Hepatocyte (in vitro differentiated cells): ENCODE results near the gene ORM2. TPM values are rescaled to one million over a fixed set of nuclear protein-coding genes. Genes with fewer than 3 reads are reported as not detected.

Experiments
- DNase-seq: peaks from one replicate; pipeline ENCODE4 v3.0.0-alpha.2; 2016; ENCODE audit warnings: low spot score
- H2AFZ ChIP-seq: fragments of 200-600 bp; sonication (generic); 2 replicates; pipeline ENCODE4 v1.6.0; 2016; ENCODE audit warnings: antibody characterized with exemption, mild to moderate bottlenecking
- H3K27ac ChIP-seq: fragments of 200-600 bp; sonication (generic); 2 replicates; pipeline ENCODE4 v1.5.1; 2016; ENCODE audit warnings: mild to moderate bottlenecking
- H3K27me3 ChIP-seq: fragments of 200-600 bp; sonication (generic); 2 replicates; pipeline ENCODE4 v1.6.1; 2016
- H3K36me3 ChIP-seq: fragments of 200-600 bp; sonication (generic); replicated peaks from 2 replicates; pipeline ENCODE4 v1.5.1; 2016; ENCODE audit warnings: low read depth; ENCODE audit not compliant: insufficient read depth
- H3K4me1 ChIP-seq: fragments of 200-600 bp; sonication (generic); 2 replicates; pipeline ENCODE4 v1.5.1; 2016; ENCODE audit warnings: mild to moderate bottlenecking, moderate library complexity; ENCODE audit not compliant: insufficient read depth
- H3K4me2 ChIP-seq: fragments of 200-600 bp; sonication (generic); 2 replicates; pipeline ENCODE4 v1.6.0; 2016
- H3K4me3 ChIP-seq: fragments of 200-600 bp; sonication (generic); 2 replicates; pipeline ENCODE4 v1.5.1; 2016; ENCODE audit warnings: mild to moderate bottlenecking
- H3K79me2 ChIP-seq: fragments of 200-600 bp; sonication (generic); 2 replicates; pipeline ENCODE4 v1.6.0; 2017; ENCODE audit warnings: mild to moderate bottlenecking
- H3K9me2 ChIP-seq: fragments of 200-600 bp; sonication (generic); replicated peaks from 2 replicates; pipeline ENCODE4 v1.6.0; 2017; ENCODE audit warnings: mild to moderate bottlenecking; ENCODE audit not compliant: insufficient read depth
- H3K9me3 ChIP-seq: fragments of 200-600 bp; sonication (generic); 2 replicates; pipeline ENCODE4 v1.5.1; 2016; ENCODE audit warnings: low read depth, mild to moderate bottlenecking
- H4K20me1 ChIP-seq: fragments of 200-600 bp; sonication (generic); 2 replicates; pipeline ENCODE4 v1.6.0; 2016; ENCODE audit warnings: mild to moderate bottlenecking; ENCODE audit not compliant: insufficient read depth, poor library complexity, severe bottlenecking
- CTCF ChIP-seq: fragments of 200-600 bp; sonication (generic); IDR thresholded peaks from 2 replicates; pipeline ENCODE4 v1.5.1; 2016; ENCODE audit warnings: antibody characterized with exemption, mild to moderate bottlenecking; ENCODE audit not compliant: poor library complexity
- EZH2 ChIP-seq: fragments of 200-600 bp; sonication (generic); IDR thresholded peaks from 2 replicates; pipeline ENCODE4 v1.6.1; 2016; ENCODE audit warnings: antibody characterized with exemption, mild to moderate bottlenecking, borderline replicate concordance
- EZH2phosphoT487 ChIP-seq: fragments of 200-600 bp; sonication (generic); IDR thresholded peaks from one replicate; pipeline ENCODE4 v1.6.1; 2018; ENCODE audit warnings: antibody characterized with exemption, mild to moderate bottlenecking, low read depth, moderate library complexity; ENCODE audit not compliant: unreplicated experiment, severe bottlenecking
- WGBS: methylation state at CpG from one replicate; pipeline ENCODE4 v1.1.6; 2016; ENCODE audit warnings: low lambda C conversion rate; ENCODE audit errors: missing lambda C conversion rate; 5-methylcytosine and 5-hydroxymethylcytosine counted together
- polyA plus RNA-seq: library from polyadenylated mRNA; unstranded; fragments of >200 nt; fragmentation: Nextera tagmentation; extraction: Ambion mirVana; gene quantifications from 2 replicates; pipeline ENCODE4 v1.2.1, GENCODE V29; 2016
- total RNA-seq: library from RNA; depleted of rRNA; stranded (reverse); fragments of >200 nt; gene quantifications from 2 replicates; pipeline ENCODE4 v1.2.3, GENCODE V29; 2014

The ORM2 gene
- total and polyA plus RNA-seq, 2 experiments from 2014 or later = 52.0 to 136 TPM

- Histone ChIP-seq H3K27ac (no peak overlapping the region), H2AFZ (no peak overlapping the region), H3K4me2 (no peak overlapping the region), H3K27me3 (no peaks in the 10 kb centered on the region), H3K9me2 (no peaks in the 10 kb centered on the region), H3K79me2 (no peaks in the 10 kb centered on the region), H3K9me3 (no peaks in the 10 kb centered on the region), H3K4me3 (no peak overlapping the region), H3K4me1 (peaks cover 3% of the 10 kb centered on the region), H4K20me1 (no peaks in the 10 kb centered on the region), H3K36me3 (no peaks in the 10 kb centered on the region)
- no peak for DNase-seq
- no peak for TF ChIP-seq EZH2phosphoT487
- no peak for TF ChIP-seq EZH2
- TF ChIP-seq CTCF = no peak
- whole genome bisulfite sequencing = 89% methylated on average over 7 of the region's 7 CpGs
These were observed 15.3 kb upstream of the ORM2 start for GRCh38 chr9:114314256-114314867.

GRCh38 chr9:114314881-114315722, 14.6 kb upstream of the ORM2 start:
- 91% methylated on average over 8 of the region's 8 CpGs for WGBS
- TF ChIP-seq EZH2 (no peak), EZH2phosphoT487 (no peak), CTCF (no peak)
- Histone ChIP-seq H3K4me1 (peaks cover 3% of the 10 kb centered on the region), H3K27ac (no peak overlapping the region), H3K79me2 (no peaks in the 10 kb centered on the region), H3K4me2 (no peak overlapping the region), H3K27me3 (no peaks in the 10 kb centered on the region), H3K9me2 (no peaks in the 10 kb centered on the region), H4K20me1 (no peaks in the 10 kb centered on the region), H2AFZ (no peak overlapping the region), H3K36me3 (no peaks in the 10 kb centered on the region), H3K4me3 (no peak overlapping the region), H3K9me3 (no peaks in the 10 kb centered on the region)
- no peak for DNase-seq

- WGBS = 91% methylated on average over 8 of the region's 8 CpGs
- Histone ChIP-seq H3K27me3 (no peaks in the 10 kb centered on the region), H3K36me3 (no peaks in the 10 kb centered on the region), H3K9me3 (no peaks in the 10 kb centered on the region), H3K79me2 (no peaks in the 10 kb centered on the region), H4K20me1 (no peaks in the 10 kb centered on the region), H3K9me2 (no peaks in the 10 kb centered on the region), H3K27ac (no peak overlapping the region), H2AFZ (no peak overlapping the region), H3K4me3 (no peak overlapping the region), H3K4me1 (peaks cover 3% of the 10 kb centered on the region), H3K4me2 (no peak overlapping the region)
- TF ChIP-seq CTCF (no peak), EZH2phosphoT487 (no peak), EZH2 (no peak)
- no peak for DNase-seq
These were observed 13.8 kb upstream of the ORM2 start for GRCh38 chr9:114315723-114316363.
